CD4-positive, CD25-positive, alpha-beta regulatory T cell (primary cell): ENCODE results near the gene GEMIN7. TPM values are rescaled to one million over a fixed set of nuclear protein-coding genes. Genes with fewer than 3 reads are reported as not detected.

ENCODE experiments used
- ATAC-seq, 2 donors: fragments of 150-1000 bp; cut with Tn5 transposase; one replicate each; pipeline ENCODE4 v1.10.0; 2021; ENCODE audit warnings: low read depth in 2 of 2, moderate number of reproducible peaks in 2 of 2, moderate library complexity in 1 of 2
- DNase-seq, 3 donors: peaks; one replicate each; pipeline versions ENCODE4 v3.0.0 to v3.0.0-alpha.2; 2012 to 2022; ENCODE audit warnings: mixed read lengths in 1 of 3
- H3K27ac ChIP-seq: one replicate; pipeline ENCODE4 v1.7.0; 2013; ENCODE audit warnings: mild to moderate bottlenecking, low read length; ENCODE audit not compliant: insufficient read depth, poor library complexity, severe bottlenecking
- H3K27me3 ChIP-seq: one replicate; pipeline ENCODE4 v1.7.0; 2013; ENCODE audit warnings: low read length; ENCODE audit not compliant: control insufficient read depth, insufficient read depth
- H3K36me3 ChIP-seq: one replicate; pipeline ENCODE4 v1.7.0; 2013; ENCODE audit warnings: mild to moderate bottlenecking, low read length, moderate library complexity; ENCODE audit not compliant: control insufficient read depth, insufficient read depth
- H3K4me1 ChIP-seq: 2 replicates; pipeline ENCODE4 v1.7.0; 2013; ENCODE audit warnings: mild to moderate bottlenecking, low read length; ENCODE audit not compliant: insufficient read depth, control insufficient read depth, poor library complexity, severe bottlenecking
- H3K4me3 ChIP-seq: one replicate; pipeline ENCODE4 v1.7.0; 2013; ENCODE audit warnings: low read depth, mild to moderate bottlenecking, low read length, moderate library complexity
- H3K9me3 ChIP-seq, 2 experiments: 1 replicate in 1 of 2; 2 replicates in 1 of 2; pipeline ENCODE4 v1.7.0; 2013; ENCODE audit warnings: low read length in 2 of 2, mild to moderate bottlenecking in 1 of 2, moderate library complexity in 1 of 2; ENCODE audit not compliant: control insufficient read depth in 2 of 2
- H3K27ac Mint-ChIP-seq, 3 donors: one replicate each; pipeline ENCODE4 v1.8.0; 2020 to 2022; ENCODE audit warnings: mild to moderate bottlenecking in 3 of 3, mixed read lengths in 3 of 3, moderate library complexity in 2 of 3
- H3K27me3 Mint-ChIP-seq: one replicate; pipeline ENCODE4 v1.8.0; 2022; ENCODE audit warnings: mild to moderate bottlenecking, mixed read lengths
- H3K36me3 Mint-ChIP-seq: one replicate; pipeline ENCODE4 v1.8.0; 2020; ENCODE audit warnings: mixed read lengths
- H3K4me1 Mint-ChIP-seq, 4 donors: one replicate each; pipeline ENCODE4 v1.8.0; 2020 to 2022; ENCODE audit warnings: mixed read lengths in 4 of 4, mild to moderate bottlenecking in 1 of 4
- H3K4me3 Mint-ChIP-seq, 4 donors: one replicate each; pipeline ENCODE4 v1.8.0; 2020 to 2022; ENCODE audit warnings: mild to moderate bottlenecking in 4 of 4, mixed read lengths in 4 of 4, moderate library complexity in 3 of 4
- H3K9me3 Mint-ChIP-seq, 7 donors: one replicate each; pipeline ENCODE4 v1.8.0; 2020 to 2022; ENCODE audit warnings: mixed read lengths in 7 of 7, mild to moderate bottlenecking in 3 of 7, moderate library complexity in 2 of 7
- polyA plus RNA-seq, 4 donors: library from polyadenylated mRNA; unstranded; fragments of 300-500 nt; fragmentation: Illumina TruSeq; gene quantifications; one replicate each; pipeline ENCODE4 v1.2.3, GENCODE V29; 2021
- total RNA-seq: library from RNA; stranded (reverse); gene quantifications from one replicate; pipeline ENCODE4 v1.2.3, GENCODE V29; 2022

The GEMIN7 gene
- total and polyA plus RNA-seq, 5 donors from 2014 or later, result 6.6 to 93.1 (median 77.3) TPM

- Histone ChIP-seq H3K4me3 (no peak overlapping the region), H3K27me3 (no peaks in the 10 kb centered on the region), H3K27ac (no peak overlapping the region), H3K9me3 (no peaks in the 10 kb centered on the region), H3K4me1 (peaks cover 35% of the 10 kb centered on the region), H3K36me3 (no peaks in the 10 kb centered on the region)
- Mint-ChIP-seq H3K4me1 (peaks cover 5 to 87% (median 48%) of the 10 kb centered on the region in 4 donors), H3K27me3 (no peaks in the 10 kb centered on the region), H3K36me3 (no peaks in the 10 kb centered on the region), H3K4me3 (peak overlapping the region in 3 of 4 donors; percentile 33 to 95 (median 68)), H3K9me3 (peaks cover 0 to 2% (median 0%) of the 10 kb centered on the region in 7 donors), H3K27ac (peak overlapping the region in 2 of 3 donors; percentile 44 to 71)
- DNase-seq, result no peak
- no peak for ATAC-seq
Measured at GRCh38 chr19:45098521-45099466, 19.7 kb downstream of the GEMIN7 start.

GRCh38 chr19:45099467-45100191 lies 20.6 kb downstream of the GEMIN7 start:
- peak overlapping the region in 2 of 4 donors; percentile 73 to 77 for H3K4me3 Mint-ChIP-seq
- ATAC-seq, result no peak

GRCh38 chr19:45100201-45100600 lies 21.1 kb downstream of the GEMIN7 start:
- Histone ChIP-seq H3K4me3 (no peak overlapping the region), H3K9me3 (no peaks in the 10 kb centered on the region), H3K27me3 (no peaks in the 10 kb centered on the region), H3K36me3 (no peaks in the 10 kb centered on the region), H3K4me1 (peaks cover 36% of the 10 kb centered on the region), H3K27ac (no peak overlapping the region)
- H3K27ac Mint-ChIP-seq, result peak overlapping the region in 2 of 3 donors; percentile 28 to 62
- DNase-seq (no peak), ATAC-seq (no peak)
- peak overlapping the region in 2 of 4 donors; percentile 5 to 68 for H3K4me3 Mint-ChIP-seq
- H3K9me3 Mint-ChIP-seq, result peaks cover 0 to 2% (median 0%) of the 10 kb centered on the region in 7 donors
- H3K4me1 Mint-ChIP-seq, result peaks cover 8 to 87% (median 48%) of the 10 kb centered on the region in 4 donors
- H3K36me3 Mint-ChIP-seq, result no peaks in the 10 kb centered on the region
- H3K27me3 Mint-ChIP-seq, result no peaks in the 10 kb centered on the region

More at GRCh38 chr19:45099467-45100191, 20.6 kb downstream of the GEMIN7 start:
- peaks cover 0 to 2% (median 0%) of the 10 kb centered on the region in 7 donors for H3K9me3 Mint-ChIP-seq
- no peaks in the 10 kb centered on the region for H3K9me3 ChIP-seq
- H3K4me1 ChIP-seq, result peaks cover 35% of the 10 kb centered on the region
- H3K27me3 Mint-ChIP-seq, result no peaks in the 10 kb centered on the region
- DNase-seq, result no peak
- H3K36me3 ChIP-seq, result no peaks in the 10 kb centered on the region
- no peak overlapping the region for H3K4me3 ChIP-seq
- H3K27ac ChIP-seq, result no peak overlapping the region
- no peaks in the 10 kb centered on the region for H3K36me3 Mint-ChIP-seq
- peak overlapping the region in 1 of 3 donors; percentile 44 for H3K27ac Mint-ChIP-seq
- no peaks in the 10 kb centered on the region for H3K27me3 ChIP-seq
- H3K4me1 Mint-ChIP-seq, result peaks cover 6 to 87% (median 48%) of the 10 kb centered on the region in 4 donors

GRCh38 chr19:45100846-45101252 lies 21.8 kb downstream of the GEMIN7 start:
- no peaks in the 10 kb centered on the region for H3K36me3 Mint-ChIP-seq
- no peaks in the 10 kb centered on the region for H3K27me3 ChIP-seq
- no peak overlapping the region for H3K27ac ChIP-seq
- H3K4me1 Mint-ChIP-seq, result peaks cover 8 to 87% (median 47%) of the 10 kb centered on the region in 4 donors
- peak overlapping the region in 2 of 4 donors; percentile 39 to 68 for H3K4me3 Mint-ChIP-seq
- H3K9me3 ChIP-seq, result no peaks in the 10 kb centered on the region
- peaks cover 0 to 2% (median 0%) of the 10 kb centered on the region in 7 donors for H3K9me3 Mint-ChIP-seq
- H3K27ac Mint-ChIP-seq, result peak overlapping the region in 2 of 3 donors; percentile 31 to 62
- H3K27me3 Mint-ChIP-seq, result no peaks in the 10 kb centered on the region
- ATAC-seq (no peak), DNase-seq (no peak)
- peaks cover 38% of the 10 kb centered on the region for H3K4me1 ChIP-seq
- H3K4me3 ChIP-seq, result no peak overlapping the region
- H3K36me3 ChIP-seq, result no peaks in the 10 kb centered on the region

GRCh38 chr19:45101806-45102205 lies 22.7 kb downstream of the GEMIN7 start:
- Histone ChIP-seq H3K27me3 (no peaks in the 10 kb centered on the region), H3K4me1 (peaks cover 38% of the 10 kb centered on the region), H3K27ac (no peak overlapping the region), H3K9me3 (no peaks in the 10 kb centered on the region), H3K36me3 (no peaks in the 10 kb centered on the region), H3K4me3 (no peak overlapping the region)
- Mint-ChIP-seq H3K4me3 (peak overlapping the region in 1 of 4 donors; percentile 68), H3K36me3 (no peaks in the 10 kb centered on the region), H3K4me1 (peaks cover 8 to 84% (median 39%) of the 10 kb centered on the region in 4 donors), H3K27ac (peak overlapping the region in 1 of 3 donors; percentile 62), H3K27me3 (no peaks in the 10 kb centered on the region), H3K9me3 (peaks cover 0 to 2% (median 0%) of the 10 kb centered on the region in 7 donors)
- DNase-seq (no peak), ATAC-seq (no peak)

- H3K27me3 Mint-ChIP-seq, result no peaks in the 10 kb centered on the region
- H3K4me1 Mint-ChIP-seq, result peaks cover 8 to 79% (median 38%) of the 10 kb centered on the region in 4 donors
- Histone ChIP-seq H3K4me3 (no peak overlapping the region), H3K27me3 (no peaks in the 10 kb centered on the region), H3K9me3 (no peaks in the 10 kb centered on the region), H3K27ac (peak overlapping the region; percentile 61), H3K4me1 (peaks cover 38% of the 10 kb centered on the region), H3K36me3 (no peaks in the 10 kb centered on the region)
- H3K36me3 Mint-ChIP-seq, result no peaks in the 10 kb centered on the region
- no peak for DNase-seq
- peaks cover 0 to 2% (median 0%) of the 10 kb centered on the region in 7 donors for H3K9me3 Mint-ChIP-seq
- peak overlapping the region in 1 of 4 donors; percentile 67 for H3K4me3 Mint-ChIP-seq
- peak overlapping the region in 2 of 3 donors; percentile 56 to 89 for H3K27ac Mint-ChIP-seq
- ATAC-seq, result no peak
Measured at GRCh38 chr19:45102481-45102880, 23.4 kb downstream of the GEMIN7 start.

GRCh38 chr19:45103156-45103507 lies 24.1 kb downstream of the GEMIN7 start:
- Mint-ChIP-seq H3K9me3 (peaks cover 0 to 2% (median 0%) of the 10 kb centered on the region in 7 donors), H3K27me3 (no peaks in the 10 kb centered on the region), H3K4me3 (peak overlapping the region; percentile 67 to 83 (median 76)), H3K36me3 (no peaks in the 10 kb centered on the region), H3K4me1 (peaks cover 8 to 75% (median 39%) of the 10 kb centered on the region in 4 donors), H3K27ac (peak overlapping the region; percentile 56 to 89 (median 85))
- H3K27ac ChIP-seq, result peak overlapping the region; percentile 61
- H3K27me3 ChIP-seq, result no peaks in the 10 kb centered on the region
- peak overlapping the region; percentile 19 for H3K4me3 ChIP-seq
- ATAC-seq (peak; percentile 73 to 91), DNase-seq (peak in 2 of 3 donors; percentile 59 to 76)
- no peaks in the 10 kb centered on the region for H3K36me3 ChIP-seq
- H3K4me1 ChIP-seq, result peaks cover 32% of the 10 kb centered on the region
- H3K9me3 ChIP-seq, result no peaks in the 10 kb centered on the region
